ENCODE measurements around the gene NFIC. TPM values are rescaled to one million over a fixed set of nuclear protein-coding genes. Genes with fewer than 3 reads are reported as not detected.
"Not testable (repeated sequence)": the region's sequence is repeated elsewhere in the genome, so short reads cannot be mapped to it uniquely, and the experiment has no call there.

The NFIC gene
- total RNA-seq, 1 donor from 2014 or later = 12.7 TPM

GRCh38 chr19:3336680-3337523 is 29.5 kb upstream of the NFIC start:
- intact Hi-C loops (cut with micrococcal nuclease) = no loop called here

DNA sequence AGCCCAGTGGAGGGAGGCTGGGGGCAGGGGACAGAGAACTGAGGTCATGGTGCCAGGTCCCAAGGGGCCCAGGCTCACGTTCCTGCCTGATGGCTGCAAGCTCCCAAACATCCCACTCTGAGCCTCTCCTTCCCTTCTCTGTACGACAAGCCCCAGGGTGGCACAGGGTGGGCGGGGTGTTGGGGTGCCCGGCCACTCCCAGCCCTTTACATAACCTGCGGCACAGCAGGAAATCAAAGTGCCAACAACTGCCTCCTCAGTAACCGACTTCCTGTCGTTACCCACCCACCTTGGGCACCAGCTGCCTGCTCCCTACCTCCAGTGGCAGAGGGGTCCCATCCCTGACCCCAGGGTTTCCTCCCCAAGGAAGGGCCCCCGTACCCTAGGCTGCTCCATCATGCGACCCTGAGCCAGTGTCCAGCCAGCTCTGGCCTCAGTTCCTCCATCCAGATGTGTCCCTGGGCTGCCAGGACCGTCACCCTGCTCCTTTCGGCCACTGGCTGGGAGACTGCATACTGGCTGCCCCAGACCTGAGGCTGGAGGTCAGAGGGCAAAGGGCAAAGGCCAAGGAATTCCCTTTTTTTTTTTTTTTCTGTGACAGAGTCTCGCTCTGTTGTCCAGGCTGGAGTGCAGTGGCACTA is 27.7 kb upstream of the NFIC start:
- intact Hi-C loops (cut with micrococcal nuclease) = no loop called here

DNA sequence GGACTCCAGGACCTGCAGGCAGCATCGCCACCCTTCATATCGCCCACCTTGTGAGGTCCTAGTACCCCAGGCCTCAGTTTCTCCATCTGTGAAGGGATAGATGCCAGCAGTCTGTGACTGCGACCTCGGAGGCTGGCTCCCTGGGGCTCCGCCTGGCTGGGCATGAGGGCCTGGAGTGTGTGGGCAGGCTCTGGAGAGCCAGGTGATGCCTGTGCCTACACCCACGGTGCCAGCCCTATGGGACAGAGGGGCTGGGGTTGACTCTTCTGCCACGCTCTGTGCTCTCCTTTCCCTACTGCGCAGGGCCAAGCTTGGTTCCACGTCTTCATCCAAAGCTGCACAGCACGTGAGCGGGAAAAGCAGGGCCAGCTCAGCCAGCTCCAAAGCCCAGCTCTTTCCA is 26.0 kb upstream of the NFIC start:
- intact Hi-C loops (cut with micrococcal nuclease) = no loop called here

- intact Hi-C loops (cut with micrococcal nuclease) = no loop called here
These were observed 24.1 kb upstream of the NFIC start for GRCh38 chr19:3342246-3342645.

- intact Hi-C loops (cut with micrococcal nuclease) = not testable (repeated sequence)
These were observed 23.4 kb upstream of the NFIC start for GRCh38 chr19:3342962-3343361.

GRCh38 chr19:3343619-3344502 is 22.5 kb upstream of the NFIC start:
- intact Hi-C loops (cut with micrococcal nuclease) = no loop called here

- intact Hi-C loops (cut with micrococcal nuclease) = no loop called here
These were observed 21.5 kb upstream of the NFIC start for GRCh38 chr19:3344608-3345598.

GRCh38 chr19:3345850-3346460 is 20.4 kb upstream of the NFIC start:
- intact Hi-C loops (cut with micrococcal nuclease) = no loop called here

GRCh38 chr19:3346677-3347353 is 19.6 kb upstream of the NFIC start:
- intact Hi-C loops (cut with micrococcal nuclease) = no loop called here

GRCh38 chr19:3348042-3348441 is 18.3 kb upstream of the NFIC start:
- intact Hi-C loops (cut with micrococcal nuclease) = no loop called here

GRCh38 chr19:3348469-3348868 is 17.9 kb upstream of the NFIC start:
- intact Hi-C loops (cut with micrococcal nuclease) = not testable (repeated sequence)

GRCh38 chr19:3350014-3350663 is 16.2 kb upstream of the NFIC start:
- intact Hi-C loops (cut with micrococcal nuclease) = no loop called here

DNA sequence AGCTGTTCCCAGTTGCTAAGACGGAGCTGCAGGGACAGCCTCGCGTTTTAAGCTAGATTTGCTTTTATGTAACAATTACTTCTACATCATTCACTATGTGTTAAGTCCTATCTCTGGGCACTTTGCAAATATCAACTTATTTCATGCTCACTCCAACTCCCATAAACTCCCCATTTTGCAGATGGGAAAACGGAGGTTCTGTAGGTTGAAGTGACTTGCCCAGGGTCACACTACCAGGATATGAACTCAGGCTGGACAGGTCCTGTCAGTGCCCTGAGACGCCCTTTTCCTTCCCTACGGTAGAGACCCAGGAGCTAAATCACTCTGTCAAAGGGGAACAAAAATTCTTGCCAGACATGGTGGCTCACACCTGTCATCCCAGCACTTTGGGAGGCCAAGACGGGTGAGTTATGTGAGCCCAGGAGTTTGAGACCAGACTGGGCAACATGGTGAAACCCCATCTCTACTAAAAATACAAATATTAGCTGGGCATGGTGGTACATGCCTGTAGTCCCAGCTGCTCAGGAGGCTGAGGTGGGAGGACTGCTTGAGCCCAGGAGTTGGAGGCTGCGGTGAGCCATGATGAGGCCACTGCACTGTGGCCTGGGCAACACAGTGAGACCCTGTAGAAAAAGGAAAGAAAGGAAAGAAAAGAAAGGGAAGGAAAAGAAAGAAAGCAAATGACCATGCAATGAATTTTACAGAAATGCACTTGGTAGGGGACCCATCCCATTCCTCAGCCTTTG is 14.5 kb upstream of the NFIC start:
- intact Hi-C loops (cut with micrococcal nuclease) = no loop called here

DNA sequence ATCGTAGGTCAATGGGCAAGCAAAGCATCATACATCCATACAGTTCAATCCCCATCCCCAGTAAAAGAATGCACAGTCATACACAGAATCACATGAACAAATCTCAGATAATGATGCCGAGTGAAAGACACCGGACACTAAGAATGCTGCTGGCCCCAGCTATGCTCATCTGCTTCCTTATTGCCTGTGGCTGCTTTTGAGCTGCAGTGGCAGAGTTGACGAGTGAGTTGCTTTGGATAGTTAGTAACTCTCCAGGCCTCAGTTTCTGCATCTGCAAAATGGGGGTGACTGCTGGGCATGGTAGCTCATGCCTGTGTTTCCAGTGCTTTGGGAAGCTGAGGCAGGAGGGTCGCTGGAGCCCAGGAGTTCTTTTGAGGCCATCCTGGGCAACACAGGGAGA is 12.9 kb upstream of the NFIC start:
- intact Hi-C loops (cut with micrococcal nuclease) = no loop called here

DNA sequence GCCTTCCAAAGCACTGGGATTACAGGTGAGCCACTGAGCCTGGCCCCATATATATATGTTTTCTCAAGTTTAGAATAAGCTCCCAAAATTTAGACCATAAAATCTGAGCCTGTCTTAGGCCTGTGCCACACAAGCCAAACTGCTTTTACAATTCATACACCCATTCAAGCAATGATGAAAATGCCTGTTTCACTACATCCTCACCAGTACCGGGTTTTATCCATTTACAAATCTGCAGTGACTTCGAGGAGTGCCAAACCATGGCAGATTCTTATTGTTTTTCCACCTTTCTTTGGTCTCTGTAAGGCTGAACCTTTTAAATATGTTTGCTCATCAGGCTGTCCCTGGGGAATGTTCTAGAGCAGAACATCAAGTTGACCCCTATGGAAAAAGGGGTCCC is 9.6 kb upstream of the NFIC start:
- intact Hi-C loops (cut with micrococcal nuclease) = no loop called here

GRCh38 chr19:3357271-3357991 is 9.0 kb upstream of the NFIC start:
- intact Hi-C loops (cut with micrococcal nuclease) = no loop called here

- intact Hi-C loops (cut with micrococcal nuclease) = no loop called here
These were observed 8.2 kb upstream of the NFIC start for GRCh38 chr19:3357992-3358688.
